Epidermal melanocyte (primary cell): ENCODE results near the gene CHKA.
A peak's percentile ranks its signal among the peaks of the same experiment; 100 is the strongest.

Experiments
- DNase-seq: peaks from one replicate; pipeline ENCODE4 v3.0.0; 2011; ENCODE audit warnings: low spot score; ENCODE audit not compliant: insufficient read length

The CHKA gene

DNA sequence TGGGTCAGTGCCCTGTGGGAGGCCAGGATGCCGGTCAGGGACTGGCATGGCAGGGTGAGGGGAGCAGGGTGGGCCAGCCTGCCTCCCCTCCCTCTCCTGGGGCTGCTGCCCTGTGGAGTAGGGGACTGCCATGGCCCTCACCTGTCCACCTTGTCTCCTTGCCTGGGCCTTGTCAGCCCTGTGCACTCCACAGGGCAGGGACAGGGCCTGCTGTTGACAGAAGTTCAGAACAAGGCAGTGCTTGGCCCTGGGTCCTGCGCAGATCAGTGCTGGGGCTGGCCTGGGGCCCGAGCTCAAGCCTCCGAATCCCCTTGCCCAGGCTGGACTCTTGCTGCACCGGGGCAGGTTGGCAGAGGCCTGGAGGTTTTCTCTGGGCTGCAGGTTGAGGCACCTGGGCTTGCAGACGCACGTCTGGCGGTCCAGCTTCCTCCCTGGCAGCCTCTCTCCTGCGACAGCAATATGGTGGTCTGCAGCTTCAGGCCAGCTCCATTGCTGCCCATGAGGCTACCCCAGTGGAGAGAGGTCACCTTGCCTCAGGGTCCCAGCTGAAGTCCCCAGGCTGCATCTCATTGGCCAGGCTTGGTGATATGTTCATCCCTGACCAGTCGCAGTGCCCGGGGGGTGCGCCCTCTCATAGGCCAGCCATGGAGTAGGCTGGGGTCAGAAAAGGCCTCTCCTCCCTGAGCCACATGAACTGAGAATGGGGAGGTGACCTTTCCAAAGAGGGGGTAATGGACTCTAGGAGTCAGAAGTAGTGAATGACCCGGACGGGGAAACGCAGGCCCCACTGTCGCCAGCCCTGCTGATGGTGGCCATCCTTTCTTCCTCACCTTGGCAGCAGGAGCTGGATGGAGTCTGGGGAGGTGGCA lies 21.5 kb upstream of the CHKA start:
- DNase-seq: no peak

DNA sequence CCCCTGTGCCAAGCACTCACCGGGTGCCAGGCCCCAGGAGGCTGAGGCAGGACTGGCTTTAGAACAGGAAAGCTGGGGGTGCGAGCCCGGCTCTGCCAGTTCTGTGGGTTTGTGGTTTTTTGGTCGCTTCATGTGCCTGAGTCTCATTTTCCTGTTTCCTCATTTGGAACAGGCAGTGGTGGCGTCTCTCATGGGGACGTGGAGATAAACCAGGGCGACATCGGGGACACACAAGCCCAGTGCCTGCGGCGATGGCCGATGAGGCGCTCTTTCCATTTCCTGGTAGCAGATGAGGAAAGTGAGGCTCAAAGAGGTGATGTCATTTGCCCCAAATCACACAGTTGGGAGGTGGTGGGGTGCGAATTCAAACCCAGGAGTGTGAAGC lies 20.8 kb upstream of the CHKA start:
- no peak for DNase-seq

DNA sequence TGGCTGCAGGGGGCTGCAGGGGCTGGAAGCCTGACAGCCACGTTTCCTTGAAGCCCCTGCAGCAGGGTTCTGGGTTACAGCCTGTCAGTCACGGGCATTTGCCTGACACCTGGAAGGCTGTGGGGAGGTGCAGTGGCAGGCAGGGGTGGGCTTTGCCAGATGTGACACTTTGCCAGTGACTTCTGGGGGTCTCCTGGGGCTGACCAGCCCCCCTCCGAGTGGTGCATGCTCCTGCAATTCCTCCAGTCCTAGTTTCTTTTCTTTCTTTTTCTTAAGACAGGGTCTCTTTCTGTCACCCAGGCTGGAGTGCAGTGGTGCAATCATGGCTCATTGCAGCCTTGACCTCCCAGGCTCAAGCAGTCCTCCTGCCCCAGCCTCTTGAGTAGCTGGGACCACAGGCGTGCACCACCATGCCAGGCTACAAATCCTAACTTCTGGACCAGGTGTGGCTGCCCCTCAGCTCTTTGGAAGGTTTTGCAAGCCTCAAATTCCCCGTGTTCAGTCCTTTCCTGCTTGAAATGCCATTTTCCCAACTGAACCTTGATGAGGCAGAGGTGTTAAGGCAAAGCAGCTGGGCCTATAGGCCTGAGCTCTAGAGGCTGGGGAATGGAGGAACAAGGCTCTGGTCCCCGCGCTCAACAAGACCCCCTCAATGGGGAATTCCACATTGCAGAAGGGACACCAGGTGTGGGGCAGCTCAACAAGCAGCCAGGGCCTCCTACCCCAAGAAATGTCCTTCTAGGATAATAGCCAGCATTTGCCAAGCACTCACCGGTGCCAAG lies 20.2 kb upstream of the CHKA start:
- DNase-seq: no peak

DNA sequence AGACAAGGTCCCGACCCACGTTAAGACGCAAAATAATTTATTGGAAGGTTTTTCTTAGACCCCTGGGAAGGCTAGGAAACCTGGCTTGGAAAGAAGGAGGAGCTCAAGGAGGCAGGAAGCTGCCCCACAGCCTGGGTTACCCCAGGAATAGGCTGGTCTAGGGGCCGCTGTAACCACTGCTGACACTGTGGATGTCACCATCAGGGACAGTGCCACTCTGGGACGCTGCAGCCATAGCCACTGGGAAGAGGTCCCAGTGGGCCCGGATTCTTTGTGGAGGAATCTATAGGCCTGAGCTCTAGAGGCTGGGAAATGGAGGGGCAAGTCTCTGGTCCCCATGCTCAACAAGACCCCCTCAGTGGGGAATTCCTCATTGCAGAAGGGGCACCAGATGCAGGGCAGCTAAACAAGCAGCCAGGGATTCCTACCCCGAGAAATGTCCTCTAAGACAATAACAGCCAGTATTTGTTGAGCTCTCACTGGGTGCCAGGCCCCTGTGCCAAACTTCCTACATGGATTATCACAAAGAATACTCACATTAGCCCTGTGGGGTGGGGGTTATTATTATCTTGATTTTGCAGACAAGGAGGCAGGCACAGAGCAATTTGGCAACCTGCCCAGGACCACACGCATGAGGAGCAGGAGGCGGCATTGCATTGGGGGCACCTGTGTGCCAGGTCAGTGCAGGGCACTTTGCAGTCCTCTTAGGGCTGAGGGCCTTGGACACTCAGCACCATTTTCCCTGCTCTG lies 19.5 kb upstream of the CHKA start:
- DNase-seq: no peak

DNA sequence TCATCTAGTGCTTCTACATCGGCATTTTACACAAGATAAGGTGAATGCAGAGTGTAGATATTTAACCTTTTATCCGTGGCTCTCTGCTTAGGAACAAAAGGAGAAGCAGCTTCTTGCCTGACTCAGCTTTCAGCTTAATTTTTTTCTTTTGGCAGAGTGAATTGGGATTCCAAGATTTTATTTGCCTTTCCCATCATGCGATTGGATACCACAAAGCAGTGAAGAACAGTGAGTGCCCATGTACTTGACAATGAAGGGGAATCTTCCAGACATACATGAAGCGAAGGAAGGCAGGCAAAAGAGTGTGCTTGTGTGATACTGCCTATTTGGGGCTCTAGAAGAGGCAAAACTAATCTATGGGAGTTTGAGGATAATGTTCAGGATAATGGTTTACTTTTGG lies 17.0 kb upstream of the CHKA start:
- no peak for DNase-seq

DNA sequence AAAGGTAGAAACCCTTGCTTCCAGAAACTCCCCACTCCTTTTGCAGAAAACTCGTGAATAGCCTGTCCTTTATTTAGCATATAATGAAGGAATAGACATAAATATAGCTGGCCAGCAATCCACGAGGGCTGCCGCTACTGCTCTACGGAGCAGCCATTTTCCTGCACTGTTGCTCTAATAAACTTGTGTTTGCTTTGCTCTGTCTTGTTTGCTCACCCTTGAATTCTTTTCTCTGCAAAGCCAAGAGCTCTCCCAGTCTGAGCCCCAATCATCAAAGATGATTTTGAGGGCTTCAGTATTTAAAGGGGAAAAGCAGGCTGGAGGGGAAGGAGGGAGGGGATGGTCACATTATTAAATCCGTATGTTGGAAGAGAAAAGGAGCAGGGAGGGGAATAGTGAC lies 16.6 kb upstream of the CHKA start:
- DNase-seq: no peak

DNA sequence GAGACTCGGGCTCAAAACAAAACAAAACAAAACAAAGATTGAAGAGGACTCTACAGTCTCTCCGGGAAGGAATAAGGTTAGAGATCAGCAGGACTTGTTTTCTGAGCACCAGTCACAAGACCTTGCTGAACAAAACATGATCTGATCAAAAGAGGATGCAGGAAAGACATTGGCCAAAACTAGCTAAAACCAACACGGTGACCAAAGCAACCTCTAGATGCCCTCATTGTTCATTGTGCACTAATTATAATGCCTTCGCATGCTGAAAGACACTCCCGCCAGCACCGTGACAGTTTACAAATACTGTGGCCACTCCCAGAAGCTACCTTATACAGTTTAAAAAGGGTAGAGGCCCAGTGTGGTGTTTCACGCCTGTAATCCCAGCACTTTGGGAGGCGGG lies 15.7 kb upstream of the CHKA start:
- no peak for DNase-seq

DNA sequence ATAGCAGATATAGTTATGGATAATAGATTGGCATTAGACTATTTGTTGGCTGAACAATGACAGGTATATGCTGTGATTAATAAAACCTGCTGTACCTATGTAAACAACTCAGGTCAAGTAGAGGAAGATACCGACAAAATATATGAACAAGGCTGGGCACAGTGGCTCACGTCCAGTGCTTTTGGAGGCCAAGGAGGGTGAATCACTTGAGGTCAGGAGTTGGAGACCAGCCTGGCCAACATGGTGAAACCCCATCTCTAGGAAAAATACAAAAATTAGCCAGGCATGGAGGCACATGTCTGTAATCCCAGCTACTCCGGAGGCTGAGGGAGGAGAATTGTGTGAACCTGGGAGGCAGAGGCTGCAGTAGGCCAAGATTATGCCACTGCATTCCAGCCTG lies 14.0 kb upstream of the CHKA start:
- DNase-seq: no peak

DNA sequence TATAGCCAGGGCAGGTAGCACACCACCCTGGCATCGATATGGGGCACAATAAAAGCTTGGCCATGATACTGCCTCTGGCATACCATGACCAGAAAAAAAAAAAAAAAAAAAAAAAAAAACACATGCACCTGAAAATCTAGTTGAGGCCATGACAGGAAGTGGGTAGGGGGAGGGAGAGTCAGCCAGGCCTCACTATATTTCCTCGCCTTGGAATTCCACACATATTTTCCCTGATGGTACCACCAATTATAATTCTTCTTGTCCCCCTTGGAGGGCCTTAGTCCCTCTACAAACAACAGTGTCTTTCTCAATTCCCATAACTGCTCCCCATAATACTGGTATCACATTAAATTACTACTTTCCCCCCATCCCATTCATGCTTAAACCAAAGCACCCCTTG lies 12.6 kb upstream of the CHKA start:
- no peak for DNase-seq

DNA sequence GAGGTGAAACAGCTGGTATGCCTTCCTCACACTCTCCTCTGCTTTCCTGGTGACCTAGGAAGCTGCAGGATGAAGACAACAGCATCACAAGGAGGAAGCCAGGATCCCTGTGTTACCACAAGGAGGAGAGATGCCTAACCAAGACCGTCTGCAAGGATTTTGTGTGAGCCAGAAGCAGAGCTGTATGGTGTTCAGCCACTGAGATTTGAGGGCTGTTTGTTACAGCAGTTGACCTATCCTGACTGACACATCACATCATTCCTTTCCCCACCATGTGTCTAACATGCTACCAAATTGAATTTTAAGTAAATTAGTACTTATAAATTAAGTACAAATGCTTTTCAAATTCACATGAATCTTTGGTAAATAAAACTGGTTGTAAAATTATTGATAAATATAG lies 8.9 kb upstream of the CHKA start:
- no peak for DNase-seq

DNA sequence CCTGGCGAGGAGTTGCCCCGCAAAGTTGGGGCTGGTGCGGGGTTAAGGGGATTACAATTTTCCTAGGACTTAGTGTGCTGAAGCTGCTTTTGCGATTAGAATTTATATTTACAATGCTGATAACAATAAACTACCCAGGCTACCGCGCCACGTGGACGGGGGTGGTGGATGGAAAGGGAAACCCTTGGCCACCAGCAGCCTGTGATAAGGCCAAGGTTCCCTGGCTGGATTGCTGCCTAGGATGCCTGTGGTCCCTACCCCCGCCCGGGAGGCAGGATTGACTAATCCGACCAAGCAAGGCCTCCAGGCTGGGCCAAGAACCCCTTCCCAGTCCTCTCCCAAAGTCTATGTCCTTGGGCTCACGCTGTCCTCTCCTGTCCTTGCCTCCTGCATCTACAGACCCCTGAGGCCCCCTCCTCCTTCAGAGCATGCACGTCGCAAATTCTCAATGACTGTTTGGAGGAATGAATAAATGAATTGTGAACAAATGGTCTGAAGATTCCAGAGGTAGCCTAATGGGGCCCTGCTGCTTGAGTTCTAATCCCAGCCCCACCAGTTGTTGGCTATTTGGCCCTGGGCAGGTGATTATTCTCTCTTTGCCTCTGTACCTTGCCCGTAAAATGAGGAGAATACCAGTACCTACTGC lies 7.6 kb upstream of the CHKA start:
- no peak for DNase-seq

DNA sequence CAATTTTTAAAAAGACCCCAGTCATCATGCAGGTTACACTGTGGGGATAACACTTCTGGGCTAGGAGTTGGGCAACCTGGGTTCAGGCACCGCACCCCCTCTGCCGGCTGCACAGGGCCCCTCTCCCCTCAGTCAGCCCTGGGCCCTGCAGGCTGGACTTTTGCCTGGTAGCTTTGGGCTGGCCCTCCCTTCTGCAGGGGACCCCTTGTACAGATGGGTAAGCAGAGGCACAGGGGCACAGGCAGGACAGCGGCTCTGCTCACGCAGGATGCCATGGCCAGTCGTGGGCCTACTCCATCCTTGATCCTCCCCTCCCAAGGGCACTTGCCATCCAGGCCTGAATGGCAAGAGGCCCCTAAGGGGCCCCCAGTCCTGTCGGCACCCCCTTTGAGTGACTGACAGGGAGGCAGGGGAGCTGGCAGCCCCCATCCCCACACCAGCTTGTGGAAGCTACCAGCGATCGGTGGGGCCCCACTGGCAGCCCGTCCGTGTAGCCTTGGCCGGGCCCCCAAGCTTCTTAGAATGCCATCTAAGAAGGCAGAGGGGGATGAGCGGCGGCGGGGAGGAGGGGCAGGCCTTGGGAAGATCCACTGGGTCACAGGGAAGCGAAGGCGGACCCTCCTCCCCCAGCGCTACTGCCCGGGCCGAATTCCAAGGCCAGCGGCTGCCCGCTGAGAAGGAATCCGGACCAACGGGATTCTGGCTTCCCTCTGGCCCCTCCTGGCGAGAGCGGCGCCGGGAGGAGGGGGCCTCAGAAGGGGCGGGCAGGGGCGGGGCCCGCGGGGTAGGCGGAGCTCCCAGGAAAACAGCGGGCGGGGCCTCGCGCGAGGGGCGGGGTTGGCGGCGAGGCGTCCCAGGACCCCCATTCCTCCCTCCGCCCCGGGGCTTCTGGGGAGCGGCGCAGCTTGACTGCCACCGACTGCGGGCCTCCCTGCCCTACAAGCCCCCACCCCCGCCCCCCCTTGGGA lies 6.8 kb upstream of the CHKA start:
- DNase-seq: peak; percentile 59

DNA sequence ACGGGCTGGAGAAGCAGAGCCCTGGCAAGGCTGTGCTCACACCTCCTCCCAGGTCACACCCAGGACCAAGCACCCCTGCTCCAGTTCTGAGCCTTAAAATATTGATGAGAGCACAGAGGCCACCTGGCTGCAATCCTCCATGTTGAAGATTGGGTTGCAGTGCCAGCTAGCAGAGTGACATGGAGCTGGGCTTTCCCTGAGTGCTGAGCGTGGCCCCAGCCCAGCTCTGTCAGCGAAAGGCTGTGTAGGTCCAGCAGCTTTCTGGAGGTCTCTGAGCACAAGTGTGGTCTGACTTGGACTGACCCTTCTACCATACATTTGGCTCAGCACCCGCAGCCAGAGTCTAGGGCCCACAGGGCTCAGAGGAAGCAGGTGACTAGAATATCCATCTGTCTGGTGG lies 4.0 kb upstream of the CHKA start:
- DNase-seq: no peak

DNA sequence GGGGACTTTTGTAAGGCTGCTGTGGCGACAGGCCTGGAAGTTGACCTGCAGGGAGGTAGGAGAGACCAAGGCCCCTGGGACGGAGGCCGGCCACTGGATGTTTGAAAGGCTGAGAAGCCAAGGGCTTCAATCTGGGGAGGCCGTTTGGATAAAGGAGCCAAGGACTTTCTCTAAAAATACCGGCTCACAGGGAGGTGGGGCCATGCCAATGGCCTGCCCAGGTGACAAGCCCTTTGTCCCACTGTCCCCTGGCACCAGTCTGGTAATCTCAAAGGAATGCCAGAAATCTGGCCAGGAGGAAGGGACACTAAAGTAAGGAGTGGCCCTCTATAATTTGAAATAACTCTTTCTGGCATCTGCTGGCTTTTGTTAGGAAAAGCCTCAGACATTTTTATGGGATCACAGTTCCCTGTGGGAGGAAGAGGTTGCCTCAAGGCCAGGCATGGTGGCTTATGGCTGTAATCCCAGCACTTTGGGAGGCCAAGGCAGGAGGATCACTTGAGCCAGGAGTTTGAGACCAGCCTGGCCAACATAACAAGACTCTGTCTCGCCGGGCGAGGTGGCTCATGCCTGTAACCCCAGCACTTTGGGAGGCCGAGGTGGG lies 1.9 kb upstream of the CHKA start:
- DNase-seq: no peak

DNA sequence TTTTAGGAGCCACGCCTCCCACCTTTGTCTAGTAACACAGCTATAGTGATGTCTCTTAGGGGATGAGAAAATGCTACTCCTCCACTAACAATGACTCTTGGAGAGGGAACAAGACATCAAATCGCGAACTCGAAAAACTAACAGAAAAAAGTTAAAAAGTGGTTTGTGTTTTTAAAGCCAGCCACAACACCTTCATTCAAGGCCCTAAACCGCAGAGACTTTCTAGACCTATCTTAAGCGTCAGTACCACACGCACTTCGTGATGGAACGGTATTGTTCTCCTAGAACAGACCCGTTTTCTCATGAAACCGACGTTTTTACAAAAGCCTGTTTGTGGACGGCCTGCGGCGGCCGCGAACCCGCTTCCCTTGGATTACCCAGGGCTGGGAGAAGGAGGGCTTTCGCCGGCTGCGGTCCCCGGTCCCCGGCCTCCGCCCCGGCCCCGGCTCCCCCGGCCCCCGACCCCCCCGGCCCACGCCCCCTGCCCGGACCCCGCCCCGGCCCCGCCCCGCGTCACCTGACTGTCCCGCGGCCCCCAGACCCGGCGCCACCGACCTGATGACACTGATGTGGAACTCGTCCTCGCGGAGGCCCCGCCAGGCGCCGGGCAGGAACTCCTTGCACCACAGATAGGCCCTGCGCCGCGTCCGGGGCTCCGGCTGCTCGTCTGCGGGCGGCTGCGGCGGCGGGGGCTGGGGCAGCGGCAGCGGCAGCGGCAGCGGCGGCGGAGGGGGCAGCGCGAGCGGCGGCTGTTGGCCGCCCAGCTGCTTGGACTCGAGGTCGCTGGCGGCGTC lies 718 bp downstream of the CHKA start:
- DNase-seq: no peak

DNA sequence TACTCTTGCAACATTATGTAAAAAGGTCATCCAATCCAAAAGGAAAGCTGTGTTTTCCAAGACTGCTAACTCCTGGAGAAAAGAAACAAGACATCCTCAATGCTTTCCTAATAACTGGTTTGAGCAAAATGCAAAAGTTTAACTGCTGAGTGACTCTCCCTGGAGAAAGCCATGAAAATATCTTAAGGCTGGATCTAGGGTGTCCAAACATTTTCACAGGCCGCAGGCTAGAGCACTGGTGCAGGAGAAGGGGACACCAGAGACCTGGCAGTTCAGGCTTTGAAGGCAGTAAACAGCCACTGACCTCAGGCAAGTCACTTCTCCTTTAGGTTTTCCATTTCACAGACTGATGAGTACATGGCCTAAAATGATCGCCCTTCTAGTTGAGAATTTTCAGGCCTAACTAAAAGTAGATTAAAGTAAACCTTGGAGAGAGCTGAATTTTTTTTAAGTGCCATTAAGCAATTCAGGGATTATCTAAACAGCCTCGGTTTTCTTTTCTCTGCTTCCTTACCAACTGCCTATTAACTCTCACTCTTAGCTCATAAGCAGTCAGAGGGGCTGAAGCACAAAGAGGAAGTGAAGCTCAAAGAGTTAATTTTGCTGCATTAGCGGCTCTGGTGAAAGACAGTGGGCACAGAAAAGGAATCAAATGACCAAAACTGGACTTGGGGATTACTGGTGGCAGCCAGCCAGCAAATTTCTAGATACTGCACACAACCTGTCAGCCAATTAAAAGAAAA lies 2.3 kb downstream of the CHKA start:
- DNase-seq: no peak

DNA sequence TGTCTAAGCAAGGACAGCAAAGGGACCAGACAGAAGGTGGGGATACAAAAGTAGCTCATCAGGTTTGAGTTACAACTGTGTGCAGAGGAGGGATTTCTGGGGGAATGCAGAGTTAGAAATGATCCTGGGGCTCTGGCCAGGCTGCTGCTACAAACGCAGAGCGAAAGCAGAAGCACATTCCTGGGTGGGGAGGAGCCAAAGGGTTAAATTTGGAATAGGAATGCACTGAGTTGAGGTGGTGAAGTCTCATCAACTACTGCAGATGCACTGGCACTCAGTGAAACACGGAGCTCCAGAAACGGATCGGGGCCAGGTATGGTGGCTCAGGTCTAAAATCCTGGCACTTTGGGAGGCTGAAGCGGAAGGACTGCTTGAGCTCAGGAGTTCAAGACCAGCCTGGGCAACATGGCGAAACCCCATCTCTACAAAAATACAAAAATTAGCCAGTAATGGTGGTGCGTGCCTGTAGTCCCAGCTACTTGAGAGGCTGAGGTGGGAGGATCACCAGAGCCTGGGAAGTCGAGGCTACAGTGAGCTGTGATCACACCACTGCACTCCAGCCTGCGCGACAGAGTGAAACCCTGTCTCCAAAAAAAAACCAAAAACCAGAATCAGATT lies 3.2 kb downstream of the CHKA start:
- DNase-seq: no peak

DNA sequence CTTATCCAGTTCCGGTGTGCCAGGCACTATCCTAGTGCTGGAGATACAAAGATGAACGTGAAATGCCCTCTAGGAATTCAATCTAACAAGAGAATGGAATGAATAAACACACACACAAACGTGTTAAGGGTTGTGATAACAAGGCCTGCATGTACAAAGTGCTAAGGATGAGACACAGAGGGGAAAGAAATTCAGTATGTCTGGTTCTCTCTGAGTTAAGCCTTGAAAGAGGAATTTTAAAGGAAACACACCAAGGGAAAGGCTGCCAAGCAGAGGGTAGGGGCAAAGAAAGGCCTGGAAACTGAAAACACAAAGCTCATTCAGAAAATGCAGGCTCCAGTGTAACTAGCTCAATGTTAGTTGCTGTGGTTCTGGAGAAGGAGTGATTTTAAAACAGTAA lies 4.2 kb downstream of the CHKA start:
- no peak for DNase-seq
